T-helper 9 cell (primary cell): ENCODE data around the gene CD81.

Experiments used
- DNase-seq: peaks from one replicate; pipeline ENCODE4 v3.0.0-alpha.2; 2020

The CD81 gene

DNA sequence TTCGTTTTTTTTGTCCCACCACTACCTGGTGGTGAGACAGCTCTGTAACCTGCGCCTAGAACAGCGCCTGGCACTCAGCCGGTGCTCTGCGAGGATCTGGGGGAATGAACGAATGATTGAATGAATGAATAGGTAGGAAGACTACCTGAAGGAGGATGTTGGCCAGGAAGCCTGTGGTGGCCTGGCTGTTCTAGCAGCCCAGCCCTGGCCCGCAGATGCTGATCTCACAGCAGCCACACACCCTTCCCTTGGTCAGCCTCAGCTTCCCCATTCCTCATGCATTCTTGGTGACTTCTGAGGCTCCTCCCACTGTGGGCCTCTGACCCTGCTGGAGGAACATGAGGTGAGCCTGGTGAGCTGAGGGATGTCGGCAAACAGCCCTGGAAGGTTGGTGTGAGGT is 63.5 kb downstream of the CD81 start:
- DNase-seq, result no peak

DNA sequence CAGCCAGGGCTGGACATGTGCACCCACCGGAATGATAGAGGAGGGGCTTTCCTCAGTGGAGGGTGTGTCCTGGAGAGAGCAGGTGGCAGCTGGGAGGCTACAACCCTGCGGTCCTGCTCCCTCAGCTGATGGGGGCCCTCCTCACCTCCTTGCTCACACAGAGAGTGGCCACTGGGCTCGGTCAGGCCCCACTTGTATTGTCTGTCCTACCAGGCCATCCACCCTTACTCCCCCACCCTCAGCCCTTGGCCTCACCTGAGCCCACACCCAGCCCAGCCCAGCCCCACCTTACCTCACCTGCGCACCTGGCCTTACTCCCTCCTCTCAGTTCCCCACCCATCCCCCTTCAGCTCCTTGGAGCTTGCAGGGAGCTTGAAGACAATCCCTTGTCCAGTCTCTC is 64.1 kb downstream of the CD81 start:
- no peak for DNase-seq

DNA sequence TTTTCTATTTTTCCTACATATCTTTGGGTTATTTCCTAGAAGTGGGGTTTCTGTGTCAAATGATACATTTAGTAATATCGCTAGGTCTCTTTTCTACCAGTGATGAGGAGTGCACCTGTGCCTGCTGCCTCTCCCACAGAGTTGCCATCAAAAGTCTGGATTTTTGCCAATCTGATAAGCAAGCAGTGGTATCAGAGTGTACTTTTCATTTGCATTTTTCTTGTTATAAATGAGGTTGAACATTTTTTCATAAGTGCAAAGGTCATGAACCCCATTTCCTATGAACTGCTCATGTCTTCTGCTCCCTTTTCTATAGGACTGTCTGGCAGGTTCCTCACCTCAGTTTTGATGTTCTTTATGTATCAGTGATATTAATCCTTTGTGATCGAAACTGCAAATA is 65.5 kb downstream of the CD81 start:
- DNase-seq, result no peak

DNA sequence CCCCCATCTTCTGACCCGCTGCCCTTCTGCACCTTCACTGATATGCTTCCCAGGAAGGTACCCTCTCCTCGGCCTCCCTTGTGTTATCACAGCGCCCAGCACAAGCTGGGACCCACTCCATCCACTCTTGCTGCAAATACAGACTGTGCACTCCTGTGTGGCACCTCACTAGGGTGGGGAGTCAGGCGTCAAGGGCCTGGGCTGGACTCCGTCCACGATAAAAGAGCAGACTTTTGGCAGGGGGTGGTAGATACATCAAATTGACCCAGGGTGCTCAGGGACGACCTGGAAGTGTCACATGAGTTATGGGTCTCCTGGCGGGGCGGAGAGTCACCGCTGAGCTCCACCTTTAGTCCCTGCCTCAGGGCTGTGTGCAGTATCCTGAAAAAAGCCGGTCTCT is 66.3 kb downstream of the CD81 start:
- no peak for DNase-seq

GRCh38 chr11:2443881-2444820 is 67.0 kb downstream of the CD81 start, which contains the start of gene TRPM5:
Gene TRPM5, minus strand, starts transcription at chr11:2444514. Its CDS starts 21,478 bp downstream, at chr11:2423036.
- DNase-seq, result peak; percentile 79

DNA sequence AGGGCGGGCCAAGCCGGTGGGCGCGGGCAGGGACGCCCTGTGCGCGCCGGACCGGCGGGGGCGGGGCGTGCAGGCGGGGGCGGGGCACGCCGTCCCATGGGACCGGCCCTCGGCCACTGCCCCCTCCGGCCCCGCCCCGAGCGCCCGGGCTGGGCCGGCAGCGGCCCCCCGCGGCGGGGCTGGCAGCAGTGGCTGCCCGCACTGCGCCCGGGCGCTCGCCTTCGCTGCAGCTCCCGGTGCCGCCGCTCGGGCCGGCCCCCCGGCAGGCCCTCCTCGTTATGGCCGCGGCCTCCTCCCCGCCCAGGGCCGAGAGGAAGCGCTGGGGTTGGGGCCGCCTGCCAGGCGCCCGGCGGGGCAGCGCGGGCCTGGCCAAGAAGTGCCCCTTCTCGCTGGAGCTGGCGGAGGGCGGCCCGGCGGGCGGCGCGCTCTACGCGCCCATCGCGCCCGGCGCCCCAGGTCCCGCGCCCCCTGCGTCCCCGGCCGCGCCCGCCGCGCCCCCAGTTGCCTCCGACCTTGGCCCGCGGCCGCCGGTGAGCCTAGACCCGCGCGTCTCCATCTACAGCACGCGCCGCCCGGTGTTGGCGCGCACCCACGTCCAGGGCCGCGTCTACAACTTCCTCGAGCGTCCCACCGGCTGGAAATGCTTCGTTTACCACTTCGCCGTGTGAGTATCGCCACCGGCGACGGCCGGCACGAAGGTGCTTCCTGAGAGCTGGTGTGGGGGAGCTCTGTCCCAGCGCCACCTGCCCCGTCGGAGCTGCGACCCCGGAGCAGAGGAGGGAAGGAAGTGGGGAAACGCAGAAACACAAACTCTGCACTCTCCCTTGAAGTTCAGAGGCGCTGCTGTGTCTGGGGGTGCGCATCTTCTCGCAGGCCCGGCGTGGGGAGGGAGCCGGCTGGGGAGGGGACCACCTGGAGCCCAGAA is 68.0 kb downstream of the CD81 start, which contains the start of gene KCNQ1:
TSS of gene KCNQ1 (plus strand) at position 188 of the 925 bp plus-strand sequence. CDS start at position 279, 91 bp downstream.
- DNase-seq, result no peak

- no peak for DNase-seq
These were observed 68.8 kb downstream of the CD81 start for GRCh38 chr11:2445746-2446551.

- no peak for DNase-seq
These were observed 69.6 kb downstream of the CD81 start for GRCh38 chr11:2446590-2447252.
